22Rv1 (cell line): Measurements from ENCODE around the gene EIF4E3.

Source experiments
- H3K27ac ChIP-seq: fragments of 450-650 bp; 2 replicates; pipeline ENCODE4 v1.5.1; 2017
- ZFX ChIP-seq: fragments of 450-650 bp; IDR thresholded peaks from 2 replicates; pipeline ENCODE4 v1.6.1; 2017; ENCODE audit warnings: antibody characterized with exemption, borderline replicate concordance
- TF ChIP-seq, protein P1 (sequence below): fragments of 450-650 bp; IDR thresholded peaks from 2 replicates; pipeline ENCODE4 v1.5.1; 2017; ENCODE audit warnings: mild to moderate bottlenecking

The EIF4E3 gene

DNA sequence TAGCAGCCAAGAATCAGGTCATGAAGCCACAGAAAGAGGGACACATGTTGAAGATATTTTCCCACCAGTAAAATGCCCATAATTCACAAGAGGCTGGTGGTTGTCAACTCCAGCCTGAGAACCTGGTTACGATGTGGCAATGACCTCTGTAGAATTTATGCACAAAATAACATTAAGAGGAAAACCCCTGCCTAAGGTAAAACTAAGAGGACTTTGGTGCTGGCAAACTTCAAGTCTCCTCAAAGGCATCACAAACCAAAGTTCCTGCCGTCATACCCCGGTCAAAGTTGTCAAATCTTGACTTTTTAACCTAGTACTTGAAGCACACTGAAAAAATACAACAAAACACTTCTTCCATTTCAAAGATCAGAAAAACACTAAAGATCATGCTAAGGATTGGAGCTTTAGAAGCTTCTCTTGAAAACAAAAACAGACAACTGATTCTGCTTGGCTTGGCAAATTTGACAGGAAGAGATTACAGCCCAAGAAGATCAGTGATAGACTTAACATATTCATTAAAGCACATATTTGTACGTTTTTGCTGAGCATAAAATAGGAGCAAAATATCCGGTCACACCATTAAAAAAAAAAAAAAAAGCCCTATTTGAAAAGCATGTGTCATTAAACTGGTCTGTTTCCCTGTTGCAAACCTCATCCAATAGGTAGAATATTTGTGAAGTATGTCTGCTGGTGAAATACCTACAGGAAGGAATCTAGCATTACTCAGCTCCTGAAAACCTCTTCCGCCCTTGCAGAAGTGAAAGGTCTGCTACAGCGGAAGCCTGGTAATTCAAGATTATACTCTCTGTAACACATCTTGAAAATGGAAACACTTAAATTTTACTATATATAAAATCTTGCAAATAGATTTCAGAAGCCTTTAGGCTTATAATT, 22.8 kb downstream of the EIF4E3 start:
- no peak for TF ChIP-seq ZFX
- TF ChIP-seq, protein P1, sequence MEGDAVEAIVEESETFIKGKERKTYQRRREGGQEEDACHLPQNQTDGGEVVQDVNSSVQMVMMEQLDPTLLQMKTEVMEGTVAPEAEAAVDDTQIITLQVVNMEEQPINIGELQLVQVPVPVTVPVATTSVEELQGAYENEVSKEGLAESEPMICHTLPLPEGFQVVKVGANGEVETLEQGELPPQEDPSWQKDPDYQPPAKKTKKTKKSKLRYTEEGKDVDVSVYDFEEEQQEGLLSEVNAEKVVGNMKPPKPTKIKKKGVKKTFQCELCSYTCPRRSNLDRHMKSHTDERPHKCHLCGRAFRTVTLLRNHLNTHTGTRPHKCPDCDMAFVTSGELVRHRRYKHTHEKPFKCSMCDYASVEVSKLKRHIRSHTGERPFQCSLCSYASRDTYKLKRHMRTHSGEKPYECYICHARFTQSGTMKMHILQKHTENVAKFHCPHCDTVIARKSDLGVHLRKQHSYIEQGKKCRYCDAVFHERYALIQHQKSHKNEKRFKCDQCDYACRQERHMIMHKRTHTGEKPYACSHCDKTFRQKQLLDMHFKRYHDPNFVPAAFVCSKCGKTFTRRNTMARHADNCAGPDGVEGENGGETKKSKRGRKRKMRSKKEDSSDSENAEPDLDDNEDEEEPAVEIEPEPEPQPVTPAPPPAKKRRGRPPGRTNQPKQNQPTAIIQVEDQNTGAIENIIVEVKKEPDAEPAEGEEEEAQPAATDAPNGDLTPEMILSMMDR: no peak
- no peak overlapping the region for H3K27ac ChIP-seq

DNA sequence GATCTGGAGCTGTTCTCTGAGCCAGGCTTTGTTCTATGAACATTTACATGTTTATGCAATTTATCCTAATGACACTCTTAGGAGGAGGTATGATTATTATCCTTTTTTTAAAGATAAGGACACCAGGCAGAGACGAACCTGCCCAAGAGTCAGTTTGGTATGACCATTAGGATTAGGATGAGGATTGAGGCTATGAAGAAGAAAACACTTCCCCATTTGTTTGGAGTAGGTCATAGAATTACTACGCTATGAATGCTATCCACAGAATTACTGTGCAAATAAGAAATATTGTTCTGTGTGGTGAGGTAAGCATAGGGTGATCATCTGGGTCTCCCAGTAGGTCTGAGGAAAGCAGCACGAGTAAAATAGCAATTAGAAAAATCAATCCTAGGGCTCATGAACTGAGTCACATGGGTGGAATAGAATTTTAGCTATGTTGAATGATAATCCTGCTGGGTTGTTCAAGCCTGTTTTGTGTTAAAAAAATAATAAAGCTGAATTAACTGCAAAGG, 23.9 kb downstream of the EIF4E3 start:
- H3K27ac ChIP-seq: no peak overlapping the region
- TF ChIP-seq, protein P1: no peak

DNA sequence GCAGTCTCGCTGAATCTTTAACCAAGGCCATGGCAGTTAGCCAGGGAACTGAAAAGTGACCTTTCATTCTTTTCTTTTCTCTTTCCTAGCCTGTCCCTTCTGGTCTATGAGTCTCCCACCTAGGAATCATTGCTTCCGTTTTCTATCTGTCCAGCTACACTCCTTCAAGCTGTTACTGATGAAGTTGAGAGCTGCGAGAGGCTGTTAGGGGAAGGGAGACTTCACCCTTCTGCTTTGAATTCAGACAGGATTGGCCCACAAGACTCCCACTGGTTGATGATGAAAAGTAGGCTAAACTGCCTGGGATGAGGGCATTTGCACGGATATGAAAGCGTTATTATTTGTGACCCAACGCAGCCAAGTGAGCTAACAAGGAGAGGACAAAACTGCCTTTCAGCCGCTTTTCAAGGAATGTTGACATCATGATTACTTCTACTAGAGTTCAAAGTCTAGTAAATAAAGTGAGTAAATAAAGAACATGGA, 30.2 kb downstream of the EIF4E3 start:
- TF ChIP-seq, protein P1: no peak
- no peak overlapping the region for H3K27ac ChIP-seq

DNA sequence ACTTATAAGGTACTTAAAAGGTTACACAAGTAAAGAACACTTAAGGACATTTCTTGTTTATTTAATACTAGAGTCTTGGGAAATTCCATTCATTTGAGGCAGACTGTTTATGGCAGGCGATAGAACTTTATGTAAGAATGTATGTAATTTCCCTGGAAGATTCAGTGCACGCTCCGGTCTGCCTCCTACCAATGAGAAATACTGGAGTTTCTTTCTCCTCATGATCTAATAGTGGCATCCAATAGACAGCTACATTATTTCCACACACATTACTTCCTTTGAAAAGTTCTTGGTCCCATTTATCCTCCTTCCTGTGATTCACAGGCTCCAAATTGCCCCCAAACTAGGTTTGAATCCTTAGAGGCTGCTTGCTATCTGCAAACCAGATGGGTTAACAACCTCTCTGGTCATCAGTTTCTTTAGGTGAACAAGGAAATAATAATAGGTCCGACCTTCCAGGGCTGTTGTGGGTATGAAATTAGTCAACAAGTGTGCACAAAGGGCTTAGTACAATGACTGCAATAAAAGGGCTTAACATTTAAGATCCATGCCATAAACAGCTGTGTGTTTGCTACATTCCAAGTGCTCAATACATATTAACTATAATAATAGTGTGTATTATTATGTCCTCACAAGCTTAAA, 30.7 kb downstream of the EIF4E3 start:
- no peak overlapping the region for H3K27ac ChIP-seq
- TF ChIP-seq ZFX: no peak
- TF ChIP-seq, protein P1: no peak

DNA sequence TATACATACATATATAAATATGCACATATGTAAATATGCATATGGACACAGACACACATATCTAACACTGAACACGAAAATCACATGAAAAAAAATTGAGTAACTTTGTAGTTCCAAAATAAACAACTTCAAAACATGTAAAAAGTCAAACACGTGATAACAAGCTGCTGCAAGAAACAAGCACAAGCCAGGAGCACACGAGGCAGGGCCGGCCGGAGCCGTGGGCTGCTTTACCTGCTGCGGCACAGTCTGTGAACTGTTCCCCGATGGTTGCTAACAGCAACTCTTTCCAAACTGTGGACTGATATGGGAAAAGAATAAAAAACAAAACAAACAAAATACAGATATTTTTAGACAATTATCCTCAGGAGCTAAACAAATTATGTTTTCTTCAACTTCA, 31.6 kb downstream of the EIF4E3 start:
- no peak for TF ChIP-seq ZFX
- TF ChIP-seq, protein P1: no peak
- no peak overlapping the region for H3K27ac ChIP-seq

DNA sequence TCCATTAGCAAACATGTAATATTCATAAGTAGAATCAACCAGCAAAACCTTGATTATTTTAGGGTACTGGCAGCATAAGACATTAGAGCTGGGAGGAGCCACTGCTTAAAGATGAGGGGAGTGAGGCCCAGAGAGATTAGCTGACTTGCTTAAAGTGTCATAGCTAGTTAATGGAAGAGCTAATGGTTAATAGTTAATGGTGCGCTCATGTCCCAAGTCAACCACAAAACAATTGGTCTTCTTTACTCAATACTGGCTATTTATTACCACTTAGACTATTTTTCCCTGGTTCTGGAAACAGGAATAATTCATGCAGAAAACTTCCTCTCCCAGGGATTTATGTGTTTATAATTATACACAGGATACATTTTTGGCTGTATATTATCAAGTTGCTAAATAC, 33.1 kb downstream of the EIF4E3 start:
- no peak for TF ChIP-seq ZFX
- TF ChIP-seq, protein P1: no peak

DNA sequence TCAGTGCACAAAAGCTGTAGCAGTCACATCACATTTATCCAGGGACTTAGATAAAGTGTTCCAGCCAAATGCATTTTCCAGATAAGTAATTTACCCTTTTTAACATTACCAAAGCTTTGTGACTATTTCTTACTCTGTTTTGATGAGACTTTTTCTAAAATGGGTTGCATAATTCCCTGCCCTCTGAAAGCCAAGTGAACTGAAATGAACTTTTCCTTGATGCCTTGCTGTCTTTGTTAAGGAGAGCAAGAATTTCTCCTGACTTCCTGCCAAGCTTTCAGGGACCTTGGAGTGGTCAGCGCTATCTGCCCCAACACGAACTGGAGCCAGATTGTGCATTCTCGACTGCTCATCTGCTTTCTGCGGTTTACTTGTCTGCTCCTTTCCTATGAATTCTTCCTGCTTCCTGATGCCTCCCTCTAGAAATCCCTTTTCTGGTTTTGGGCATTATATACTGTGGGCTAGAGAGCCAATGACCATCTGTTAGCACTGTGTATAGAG, 34.8 kb downstream of the EIF4E3 start:
- no peak for TF ChIP-seq ZFX
- TF ChIP-seq, protein P1: no peak
- no peak overlapping the region for H3K27ac ChIP-seq

More for the DNA sequence above, 33.1 kb downstream of the EIF4E3 start:
- H3K27ac ChIP-seq: no peak overlapping the region
